Measurements from ENCODE around the gene PAX7. TPM values are rescaled to one million over a fixed set of nuclear protein-coding genes. Genes with fewer than 3 reads are reported as not detected.

PAX7 gene
- total and polyA plus RNA-seq, 4 donors = 0.03 TPM; not detected in 3

DNA sequence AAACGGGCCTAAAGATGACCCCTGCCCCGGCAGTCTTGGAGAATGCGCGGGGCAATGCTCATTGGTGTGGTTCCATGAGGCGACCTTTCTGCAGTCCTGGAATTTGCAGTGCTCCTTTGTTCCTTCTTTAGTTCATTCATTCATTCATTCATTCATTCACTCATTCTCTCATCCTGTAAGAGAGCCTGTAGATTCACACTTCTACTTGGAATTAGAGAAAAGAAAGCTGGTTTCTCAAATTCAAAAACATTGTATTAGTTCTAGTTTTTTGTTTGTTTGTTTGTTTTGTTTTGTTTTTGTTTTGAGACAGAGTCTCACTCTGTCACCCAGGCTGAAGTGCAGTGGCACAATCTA is 31.6 kb downstream of the PAX7 start:
- H3K27me3 ChIP-seq (ENCODE audit: control insufficient read depth in 3 of 3, insufficient read depth in 3 of 3, low read length in 2 of 3) = peaks cover 2 to 15% (median 5%) of the 10 kb centered on the region in 3 donors
- ATAC-seq (ENCODE audit: insufficient read depth, low FRiP score) = no peak
- no peak overlapping the region for H3K4me3 ChIP-seq
- no peak for DNase-seq
- WGBS, 2 donors = 62 to 65% methylated on average over 5 of the region's 5 CpGs
- H3K4me1 ChIP-seq (ENCODE audit: control insufficient read depth in 5 of 5, insufficient read depth in 5 of 5, low read length in 5 of 5) = peaks cover 0 to 3% (median 0%) of the 10 kb centered on the region in 5 donors
- no peak overlapping the region for H3K9ac ChIP-seq (ENCODE audit: insufficient read depth in 1 of 2, low read length in 2 of 2)
- TF ChIP-seq, protein P1, sequence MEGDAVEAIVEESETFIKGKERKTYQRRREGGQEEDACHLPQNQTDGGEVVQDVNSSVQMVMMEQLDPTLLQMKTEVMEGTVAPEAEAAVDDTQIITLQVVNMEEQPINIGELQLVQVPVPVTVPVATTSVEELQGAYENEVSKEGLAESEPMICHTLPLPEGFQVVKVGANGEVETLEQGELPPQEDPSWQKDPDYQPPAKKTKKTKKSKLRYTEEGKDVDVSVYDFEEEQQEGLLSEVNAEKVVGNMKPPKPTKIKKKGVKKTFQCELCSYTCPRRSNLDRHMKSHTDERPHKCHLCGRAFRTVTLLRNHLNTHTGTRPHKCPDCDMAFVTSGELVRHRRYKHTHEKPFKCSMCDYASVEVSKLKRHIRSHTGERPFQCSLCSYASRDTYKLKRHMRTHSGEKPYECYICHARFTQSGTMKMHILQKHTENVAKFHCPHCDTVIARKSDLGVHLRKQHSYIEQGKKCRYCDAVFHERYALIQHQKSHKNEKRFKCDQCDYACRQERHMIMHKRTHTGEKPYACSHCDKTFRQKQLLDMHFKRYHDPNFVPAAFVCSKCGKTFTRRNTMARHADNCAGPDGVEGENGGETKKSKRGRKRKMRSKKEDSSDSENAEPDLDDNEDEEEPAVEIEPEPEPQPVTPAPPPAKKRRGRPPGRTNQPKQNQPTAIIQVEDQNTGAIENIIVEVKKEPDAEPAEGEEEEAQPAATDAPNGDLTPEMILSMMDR (IDR thresholded peaks at IDR 0.05; ENCODE audit: control extremely low read depth, extremely low read depth) = no peak
- H3K9me3 ChIP-seq (ENCODE audit: control insufficient read depth in 4 of 4, insufficient read depth in 3 of 4, low read length in 3 of 4) = no peaks in the 10 kb centered on the region
- H3K27ac ChIP-seq (ENCODE audit: low read depth in 1 of 2, low read length in 1 of 2) = no peak overlapping the region
- H3K36me3 ChIP-seq (ENCODE audit: control insufficient read depth in 4 of 4, insufficient read depth in 4 of 4, low read length in 4 of 4) = no peaks in the 10 kb centered on the region

DNA sequence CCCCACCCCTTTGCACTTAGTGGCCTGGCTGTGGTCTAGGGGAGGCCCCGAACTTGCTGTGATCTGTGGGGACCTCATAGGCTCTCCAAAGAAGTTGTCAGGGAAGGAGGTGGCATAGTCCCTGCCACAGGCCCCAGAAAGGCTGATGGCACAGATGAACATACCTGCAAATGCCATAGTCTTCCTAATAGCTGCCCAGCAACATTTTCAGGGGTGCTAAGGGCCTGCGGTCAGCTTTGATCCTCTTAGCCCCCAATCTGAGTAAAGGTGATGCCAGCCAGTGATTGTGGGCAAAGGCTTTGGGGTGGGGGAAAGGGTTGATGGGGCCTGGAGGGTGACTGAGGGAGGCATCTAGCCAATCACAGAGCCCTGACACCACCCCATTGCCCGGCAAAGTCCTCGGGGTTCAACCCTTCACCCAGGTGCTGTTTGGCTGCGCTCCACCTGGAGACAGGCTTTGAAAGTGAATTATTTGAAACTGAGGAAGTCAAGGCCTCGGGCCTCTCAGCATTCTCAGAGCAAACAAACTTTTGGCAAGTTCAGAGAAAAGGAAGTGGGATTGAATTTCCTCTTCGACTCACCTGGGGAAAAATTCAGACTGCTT is 35.8 kb downstream of the PAX7 start:
- ATAC-seq (ENCODE audit: insufficient read depth, low FRiP score) = peak; percentile 12
- no peak overlapping the region for H3K4me3 ChIP-seq
- 46 to 52% methylated on average over 7 of the region's 7 CpGs for WGBS, 2 donors
- peak; percentile 22 to 66 (median 38) for DNase-seq
- no peak overlapping the region for H3K27ac ChIP-seq (ENCODE audit: low read depth in 1 of 2, low read length in 1 of 2)
- peaks cover 0 to 3% (median 0%) of the 10 kb centered on the region in 5 donors for H3K4me1 ChIP-seq (ENCODE audit: control insufficient read depth in 5 of 5, insufficient read depth in 5 of 5, low read length in 5 of 5)
- no peaks in the 10 kb centered on the region for H3K36me3 ChIP-seq (ENCODE audit: control insufficient read depth in 4 of 4, insufficient read depth in 4 of 4, low read length in 4 of 4)
- H3K27me3 ChIP-seq (ENCODE audit: control insufficient read depth in 3 of 3, insufficient read depth in 3 of 3, low read length in 2 of 3) = peaks cover 0 to 7% (median 5%) of the 10 kb centered on the region in 3 donors
- H3K9ac ChIP-seq (ENCODE audit: insufficient read depth in 1 of 2, low read length in 2 of 2) = no peak overlapping the region
- TF ChIP-seq, protein P1 (IDR thresholded peaks at IDR 0.05; ENCODE audit: control extremely low read depth, extremely low read depth) = no peak
- no peaks in the 10 kb centered on the region for H3K9me3 ChIP-seq (ENCODE audit: control insufficient read depth in 4 of 4, insufficient read depth in 3 of 4, low read length in 3 of 4)

- DNase-seq (no peak), ATAC-seq (ENCODE audit: insufficient read depth, low FRiP score) (no peak)
- H3K4me3 ChIP-seq = no peak overlapping the region
- TF ChIP-seq, protein P1 (IDR thresholded peaks at IDR 0.05; ENCODE audit: control extremely low read depth, extremely low read depth) = no peak
- H3K9ac ChIP-seq (ENCODE audit: insufficient read depth in 1 of 2, low read length in 2 of 2) = no peak overlapping the region
- H3K9me3 ChIP-seq (ENCODE audit: control insufficient read depth in 4 of 4, insufficient read depth in 3 of 4, low read length in 3 of 4) = no peaks in the 10 kb centered on the region
- H3K4me1 ChIP-seq (ENCODE audit: control insufficient read depth in 5 of 5, insufficient read depth in 5 of 5, low read length in 5 of 5) = peaks cover 0 to 3% (median 0%) of the 10 kb centered on the region in 5 donors
- peaks cover 0 to 7% (median 5%) of the 10 kb centered on the region in 3 donors for H3K27me3 ChIP-seq (ENCODE audit: control insufficient read depth in 3 of 3, insufficient read depth in 3 of 3, low read length in 2 of 3)
- H3K36me3 ChIP-seq (ENCODE audit: control insufficient read depth in 4 of 4, insufficient read depth in 4 of 4, low read length in 4 of 4) = no peaks in the 10 kb centered on the region
- WGBS, 2 donors = 72 to 78% methylated on average over 6 of the region's 6 CpGs
- H3K27ac ChIP-seq (ENCODE audit: low read depth in 1 of 2, low read length in 1 of 2) = no peak overlapping the region
Measured at GRCh38 chr1:18667333-18667732, 36.7 kb downstream of the PAX7 start.

GRCh38 chr1:18668046-18668445 is 37.4 kb downstream of the PAX7 start:
- TF ChIP-seq, protein P1 (IDR thresholded peaks at IDR 0.05; ENCODE audit: control extremely low read depth, extremely low read depth) = no peak
- Histone ChIP-seq H3K27ac (ENCODE audit: low read depth in 1 of 2, low read length in 1 of 2) (no peak overlapping the region), H3K27me3 (ENCODE audit: control insufficient read depth in 3 of 3, insufficient read depth in 3 of 3, low read length in 2 of 3) (peaks cover 0 to 7% (median 5%) of the 10 kb centered on the region in 3 donors), H3K9me3 (ENCODE audit: control insufficient read depth in 4 of 4, insufficient read depth in 3 of 4, low read length in 3 of 4) (no peaks in the 10 kb centered on the region), H3K36me3 (ENCODE audit: control insufficient read depth in 4 of 4, insufficient read depth in 4 of 4, low read length in 4 of 4) (no peaks in the 10 kb centered on the region), H3K4me3 (no peak overlapping the region), H3K4me1 (ENCODE audit: control insufficient read depth in 5 of 5, insufficient read depth in 5 of 5, low read length in 5 of 5) (peaks cover 0 to 3% (median 0%) of the 10 kb centered on the region in 5 donors), H3K9ac (ENCODE audit: insufficient read depth in 1 of 2, low read length in 2 of 2) (no peak overlapping the region)
- 48 to 56% methylated on average over 2 of the region's 2 CpGs for WGBS, 2 donors
- DNase-seq (no peak), ATAC-seq (ENCODE audit: insufficient read depth, low FRiP score) (no peak)
